NCI-H1048 (cell line): ENCODE measurements around the gene GLTP.

ENCODE experiments used
- DNase-seq: peaks from one replicate; lab custom pipeline; 2025; lab: John Stamatoyannopoulos, UW

Gene GLTP

DNA sequence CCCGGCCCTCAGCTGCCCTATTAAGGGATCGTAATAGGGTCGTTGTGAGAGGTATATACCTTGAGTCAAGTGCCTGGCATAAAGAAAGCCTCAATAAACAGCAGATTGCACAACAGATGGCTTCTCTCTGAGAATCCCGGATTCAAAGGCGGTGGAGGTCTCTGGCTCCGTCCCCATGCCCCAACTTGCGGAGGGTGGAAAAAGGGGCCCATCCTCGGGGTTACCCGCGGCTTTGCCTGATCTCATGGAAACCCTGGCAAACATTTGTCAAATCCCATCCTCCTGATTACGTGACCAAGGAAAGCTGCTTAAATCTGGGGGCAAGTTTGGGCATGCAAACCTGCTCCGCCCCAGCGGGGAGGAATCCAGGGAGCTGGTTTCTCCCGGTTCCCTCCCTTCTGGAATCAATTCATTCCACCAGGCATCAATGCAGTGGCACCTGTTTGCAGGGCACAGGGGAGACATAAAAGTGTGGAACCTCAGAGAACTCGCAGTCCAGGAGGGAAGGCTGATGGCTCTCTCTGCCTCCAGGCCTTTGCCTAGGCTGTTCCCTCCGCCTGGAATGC is 59.4 kb downstream of the GLTP start:
- DNase-seq: no peak

DNA sequence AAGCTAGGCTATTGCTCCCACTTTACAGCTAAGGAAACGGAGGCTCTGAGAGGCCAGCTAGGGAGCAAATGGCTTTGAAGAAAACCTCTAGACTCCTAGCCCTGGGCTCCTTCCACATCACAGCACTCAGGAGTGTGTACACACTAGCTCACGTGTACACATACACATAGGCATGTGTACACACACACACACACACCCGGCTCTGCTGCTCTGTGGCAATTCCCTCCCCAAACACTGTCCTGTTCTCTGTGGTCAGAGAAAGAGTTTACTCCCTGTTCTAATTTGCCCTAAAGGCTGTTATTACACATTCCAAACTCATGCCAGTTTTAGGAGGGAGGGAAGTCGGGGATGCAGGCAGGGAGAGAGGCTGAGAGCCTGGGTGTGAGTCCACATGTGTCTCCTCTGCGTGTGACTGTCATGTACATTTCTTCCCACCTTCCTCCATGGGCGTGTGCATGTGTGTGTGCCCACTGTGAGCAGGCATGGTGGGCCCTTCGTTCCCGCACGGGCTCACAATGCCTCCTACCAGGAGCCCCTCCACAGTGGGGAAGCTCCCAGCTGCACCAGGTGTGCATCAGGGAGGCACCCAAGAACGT is 61.3 kb downstream of the GLTP start:
- DNase-seq: no peak

DNA sequence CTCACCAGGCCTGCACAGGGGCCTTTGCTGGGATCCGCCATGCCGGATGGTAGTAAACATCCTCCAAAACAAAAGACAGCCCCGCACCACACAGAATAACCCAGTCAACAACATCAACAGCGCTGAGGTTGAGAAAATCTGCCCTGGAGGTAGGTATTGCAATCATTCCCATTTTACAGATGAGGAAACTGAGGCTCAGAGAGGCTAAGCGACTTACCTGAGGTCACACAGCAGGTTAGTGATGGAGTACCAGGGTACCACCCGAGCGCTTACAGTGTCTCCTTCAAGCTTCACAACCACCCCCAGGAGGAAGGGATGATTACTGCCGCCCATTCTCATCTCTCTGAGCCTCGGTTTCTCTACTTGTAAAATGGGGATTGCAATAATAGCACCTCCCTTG is 62.1 kb downstream of the GLTP start:
- no peak for DNase-seq

DNA sequence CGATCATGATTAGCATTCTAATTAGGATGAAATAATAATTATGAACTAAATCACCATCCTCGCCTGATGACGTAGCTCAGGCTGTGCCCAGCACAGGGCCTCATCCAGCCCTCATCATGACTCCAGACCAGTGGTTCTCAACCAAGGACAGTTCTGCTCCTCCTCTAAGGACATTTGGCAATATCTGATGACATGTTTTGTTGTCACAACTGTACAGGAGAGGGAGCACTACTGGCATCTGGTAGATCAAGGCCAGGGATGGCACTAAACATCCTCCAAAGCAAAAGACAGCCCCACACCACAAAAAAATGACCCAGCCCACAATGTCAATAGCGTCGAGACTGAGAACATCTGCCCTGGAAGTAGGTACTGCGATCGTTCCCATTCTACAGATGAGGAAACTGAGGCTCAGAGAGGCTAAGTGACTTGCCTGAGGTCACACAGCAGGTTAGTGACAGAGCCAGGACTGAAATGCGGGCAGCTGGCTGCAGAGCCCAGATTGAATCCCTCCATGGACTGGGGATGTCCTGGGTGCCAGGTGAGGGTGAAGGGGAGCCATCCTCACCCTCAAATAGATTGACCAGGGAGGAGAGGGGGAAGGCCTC is 62.6 kb downstream of the GLTP start:
- DNase-seq: no peak

DNA sequence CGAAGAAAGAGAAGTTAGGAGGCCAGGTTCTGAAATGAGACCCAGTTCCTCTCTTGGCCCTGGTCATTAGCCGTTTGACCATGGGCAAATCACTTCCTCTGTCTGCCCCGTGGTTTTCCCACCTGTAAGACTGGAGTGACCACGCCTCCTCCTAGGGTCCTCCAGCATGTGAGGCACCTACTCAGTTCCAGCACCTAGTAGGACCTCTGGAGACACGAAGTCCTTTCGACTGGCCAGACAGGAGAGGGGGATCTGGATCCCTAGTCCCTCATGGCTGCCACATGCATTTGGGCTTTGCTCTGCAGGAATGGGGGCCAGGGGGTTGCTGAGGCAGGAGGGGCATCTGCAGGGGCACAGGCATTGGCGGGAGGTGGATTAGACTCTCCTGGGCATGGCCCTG is 63.5 kb downstream of the GLTP start:
- no peak for DNase-seq

DNA sequence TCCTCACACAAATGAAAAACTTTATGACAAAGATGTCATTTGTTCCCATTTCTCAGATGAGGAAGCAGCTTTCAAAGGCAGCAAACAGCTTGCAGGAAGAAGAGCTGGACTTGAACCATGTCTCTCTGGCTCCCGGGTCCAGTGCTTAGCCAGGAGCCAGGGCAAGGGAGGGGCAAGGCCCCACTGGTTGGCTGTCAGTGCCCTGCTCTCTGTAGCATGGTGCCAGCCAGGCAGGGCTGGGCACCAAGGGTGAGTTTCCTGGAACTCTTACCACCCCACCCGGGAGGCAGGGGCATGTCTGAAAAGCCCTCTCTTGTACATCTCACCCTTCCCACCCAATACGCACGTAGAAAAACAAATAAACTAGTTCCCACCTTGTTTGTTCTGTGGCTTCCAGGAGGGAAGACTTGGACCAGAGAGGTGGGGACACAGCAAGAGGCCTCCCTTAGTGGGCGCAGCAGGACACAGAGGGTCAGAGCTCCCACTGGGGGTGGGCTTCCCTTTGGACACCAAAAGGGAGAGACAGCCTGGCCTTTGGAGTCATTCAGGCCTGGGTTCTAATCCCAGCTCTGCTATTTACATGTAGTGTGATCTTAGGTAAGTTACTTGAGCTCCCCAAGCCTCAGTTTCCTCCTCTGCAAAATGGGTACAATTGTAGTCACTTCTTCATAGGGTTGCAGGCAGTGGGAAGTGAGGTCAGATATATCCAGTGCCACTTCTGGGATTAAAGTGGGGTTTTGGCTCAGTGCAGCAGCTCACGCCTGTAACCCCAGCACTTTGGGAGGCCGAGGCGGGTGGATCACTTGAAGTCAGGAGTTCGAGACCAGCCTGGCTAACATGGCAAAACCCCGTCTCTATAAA is 64.4 kb downstream of the GLTP start:
- DNase-seq: no peak

DNA sequence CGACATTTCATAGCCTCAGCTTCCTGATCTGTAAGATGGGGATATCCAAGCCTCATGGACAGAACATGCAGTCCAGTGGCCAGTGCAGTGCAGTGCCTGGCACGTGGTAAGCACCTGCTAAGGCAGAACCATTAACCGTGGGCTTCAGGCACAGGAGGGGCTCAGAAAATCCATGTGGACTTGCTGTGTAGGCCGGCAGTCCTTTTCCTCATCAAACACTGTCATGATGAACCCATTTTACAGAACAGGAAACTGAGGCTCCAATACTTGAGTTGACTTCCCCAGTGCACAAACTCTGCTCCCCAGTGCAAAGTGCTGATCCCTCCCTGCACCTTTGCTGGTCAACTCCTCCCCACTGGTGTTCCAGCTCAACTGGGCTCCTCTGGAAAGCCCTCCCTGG is 65.1 kb downstream of the GLTP start:
- DNase-seq: no peak

DNA sequence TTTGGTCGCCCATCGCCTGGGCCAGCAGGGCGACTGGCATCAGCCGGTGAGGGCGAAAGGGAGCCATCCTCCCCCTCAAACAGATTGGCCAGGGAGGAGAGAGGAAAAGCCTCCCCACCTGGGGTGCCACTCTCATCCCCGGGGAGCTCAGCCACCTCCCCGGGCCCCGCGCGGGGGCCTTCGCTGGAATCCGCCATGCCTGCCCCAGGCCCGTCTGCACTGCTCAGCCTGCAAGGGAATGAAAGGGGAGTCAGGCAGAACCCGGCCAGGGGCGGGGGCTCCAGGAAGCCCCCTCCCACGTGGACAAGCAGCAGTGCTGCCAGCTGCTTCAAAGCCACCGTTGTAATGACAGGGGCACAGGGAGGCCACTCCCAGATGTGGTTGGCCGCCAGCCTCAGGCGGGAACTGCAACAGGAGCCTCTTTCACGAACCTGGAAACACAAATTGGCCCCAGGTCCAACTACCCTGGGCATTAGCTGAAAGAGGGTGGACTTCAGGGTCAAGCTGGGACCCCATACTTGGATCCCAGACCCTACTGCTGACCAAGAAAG is 65.7 kb downstream of the GLTP start:
- DNase-seq: no peak

DNA sequence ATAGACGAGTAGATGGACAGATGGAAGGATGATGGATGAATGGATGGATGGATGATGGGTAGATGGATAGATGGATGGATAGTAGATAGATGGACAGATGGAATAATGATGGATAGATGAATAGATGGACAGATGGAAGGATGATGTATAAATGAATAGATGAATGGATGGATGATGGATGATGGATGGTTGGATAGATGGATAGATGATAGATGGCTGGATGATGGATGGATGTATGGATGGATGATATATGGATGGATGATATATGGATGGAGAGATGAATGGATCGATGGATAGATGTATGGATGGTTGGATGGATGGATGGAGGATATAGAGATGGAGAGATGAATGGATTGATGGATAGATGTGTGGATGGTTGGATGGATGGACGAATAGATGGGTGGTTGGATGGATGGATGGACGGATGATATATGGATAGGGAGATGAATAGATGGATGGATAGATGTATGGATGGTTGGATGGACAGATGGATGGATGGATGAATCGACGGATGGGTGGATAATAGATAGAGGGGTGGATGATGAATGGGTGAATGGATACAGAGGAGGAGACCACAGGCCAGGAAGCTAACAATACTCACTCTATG is 66.4 kb downstream of the GLTP start:
- no peak for DNase-seq

DNA sequence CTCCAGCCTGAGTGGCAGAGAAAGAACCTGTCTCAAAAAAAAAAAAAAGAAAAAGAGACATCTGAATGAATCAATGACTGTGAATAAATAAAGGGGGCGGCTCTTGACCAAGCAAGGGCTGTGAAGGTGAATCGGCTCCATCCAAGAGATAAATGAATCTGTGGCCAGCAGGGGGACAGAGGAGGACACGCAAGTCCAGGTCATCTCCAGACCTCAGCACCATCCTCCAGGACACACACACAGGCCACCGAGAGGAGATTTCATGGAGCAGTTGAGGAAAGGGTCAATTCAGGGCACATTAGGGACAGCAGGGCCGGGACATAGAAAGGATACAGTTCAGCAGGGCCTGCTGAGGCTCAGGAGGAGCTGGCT is 68.7 kb downstream of the GLTP start:
- no peak for DNase-seq

DNA sequence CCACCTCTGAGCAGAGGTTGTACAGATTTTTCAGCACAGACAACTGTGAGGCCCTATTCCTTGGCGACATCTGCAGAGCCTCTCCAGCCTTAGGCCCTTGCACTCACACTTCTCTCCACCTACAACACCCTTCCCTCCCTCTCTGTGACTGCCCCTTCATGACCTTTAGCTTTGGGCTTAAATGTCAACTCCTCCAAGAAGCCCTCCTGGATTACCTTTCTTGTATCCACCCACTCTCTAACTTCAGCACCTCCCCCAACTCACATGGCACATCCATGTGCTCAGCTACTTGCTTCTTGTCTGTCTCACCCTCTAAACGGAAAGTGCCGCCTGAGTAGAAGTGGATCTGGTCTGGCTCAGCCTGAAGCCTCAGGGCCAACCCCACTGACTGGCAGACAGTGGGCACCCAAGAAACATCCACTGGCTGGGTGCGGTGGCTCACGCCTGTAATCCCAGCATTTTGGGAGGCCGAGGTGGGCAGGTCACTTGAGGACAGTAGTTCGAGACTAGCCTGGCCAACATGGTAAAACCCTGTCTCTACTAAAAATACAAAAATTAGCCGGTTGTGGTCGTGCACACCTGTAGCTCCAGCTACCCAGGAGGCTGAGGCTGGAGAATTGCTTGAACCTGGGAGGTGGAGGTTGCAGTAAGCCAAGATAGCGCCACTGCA is 69.3 kb downstream of the GLTP start:
- no peak for DNase-seq

DNA sequence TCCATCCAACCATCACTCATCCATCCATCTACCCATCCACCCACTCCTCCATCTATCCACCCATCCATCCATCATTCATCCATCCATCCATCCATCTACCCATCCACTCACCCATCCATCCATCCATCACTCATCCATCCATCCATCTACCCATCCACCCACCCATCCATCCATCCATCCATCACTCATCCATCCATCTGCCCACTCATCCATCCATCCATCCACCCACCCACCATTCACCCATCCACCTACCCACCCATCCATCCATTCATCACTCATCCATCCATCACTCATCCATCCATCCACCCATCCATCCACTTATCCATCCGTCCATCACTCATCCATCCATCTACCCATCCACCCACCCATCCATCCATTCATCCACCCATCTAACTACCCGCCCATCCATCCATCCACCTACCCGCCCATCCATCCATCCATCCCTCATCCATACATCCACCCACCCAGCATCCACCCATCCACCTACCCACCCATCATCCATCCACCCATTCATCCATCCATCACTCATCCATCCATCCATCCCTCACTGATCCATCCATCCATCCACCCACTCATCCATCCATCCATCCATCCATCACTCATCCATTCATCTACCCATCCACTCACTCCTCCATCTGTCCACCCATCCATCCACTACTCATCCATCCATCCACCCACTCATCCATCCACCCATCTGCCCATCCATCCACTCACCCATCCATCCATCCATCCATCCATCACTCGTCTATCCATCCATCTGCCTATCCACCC is 71.3 kb downstream of the GLTP start:
- DNase-seq: no peak

DNA sequence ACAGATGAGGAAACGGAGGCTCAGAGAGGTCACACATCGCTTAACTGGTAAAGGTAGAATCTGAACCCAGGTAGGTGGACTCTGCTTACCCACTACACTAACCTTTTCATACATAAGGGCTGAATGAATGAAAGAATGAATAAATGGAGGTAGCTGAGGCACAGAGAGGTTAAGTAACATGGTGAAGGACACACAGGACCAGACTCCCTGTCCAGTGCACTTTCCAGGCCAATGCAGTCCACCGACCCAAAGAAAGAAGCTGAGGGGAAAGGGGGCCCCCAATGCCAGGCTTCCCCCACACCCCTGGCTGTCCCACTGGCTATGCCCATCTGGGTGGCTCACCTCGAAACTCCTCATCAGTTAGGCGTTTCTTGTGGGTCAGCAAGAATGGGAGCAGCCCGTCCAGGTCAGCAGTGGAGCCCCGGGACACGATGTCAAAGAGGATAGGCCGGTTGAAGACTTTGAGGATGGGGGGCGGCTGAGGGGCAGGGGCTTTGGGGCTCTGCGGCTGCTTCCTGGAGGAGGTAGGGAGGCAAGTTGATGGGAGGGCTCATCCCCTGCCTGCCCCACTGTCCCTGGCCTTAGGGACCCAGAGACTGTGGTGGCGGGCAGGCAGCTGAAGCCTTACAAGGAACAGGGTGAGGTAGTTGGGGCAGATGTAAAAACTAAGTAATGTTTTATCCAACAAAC is 72.2 kb downstream of the GLTP start:
- no peak for DNase-seq

DNA sequence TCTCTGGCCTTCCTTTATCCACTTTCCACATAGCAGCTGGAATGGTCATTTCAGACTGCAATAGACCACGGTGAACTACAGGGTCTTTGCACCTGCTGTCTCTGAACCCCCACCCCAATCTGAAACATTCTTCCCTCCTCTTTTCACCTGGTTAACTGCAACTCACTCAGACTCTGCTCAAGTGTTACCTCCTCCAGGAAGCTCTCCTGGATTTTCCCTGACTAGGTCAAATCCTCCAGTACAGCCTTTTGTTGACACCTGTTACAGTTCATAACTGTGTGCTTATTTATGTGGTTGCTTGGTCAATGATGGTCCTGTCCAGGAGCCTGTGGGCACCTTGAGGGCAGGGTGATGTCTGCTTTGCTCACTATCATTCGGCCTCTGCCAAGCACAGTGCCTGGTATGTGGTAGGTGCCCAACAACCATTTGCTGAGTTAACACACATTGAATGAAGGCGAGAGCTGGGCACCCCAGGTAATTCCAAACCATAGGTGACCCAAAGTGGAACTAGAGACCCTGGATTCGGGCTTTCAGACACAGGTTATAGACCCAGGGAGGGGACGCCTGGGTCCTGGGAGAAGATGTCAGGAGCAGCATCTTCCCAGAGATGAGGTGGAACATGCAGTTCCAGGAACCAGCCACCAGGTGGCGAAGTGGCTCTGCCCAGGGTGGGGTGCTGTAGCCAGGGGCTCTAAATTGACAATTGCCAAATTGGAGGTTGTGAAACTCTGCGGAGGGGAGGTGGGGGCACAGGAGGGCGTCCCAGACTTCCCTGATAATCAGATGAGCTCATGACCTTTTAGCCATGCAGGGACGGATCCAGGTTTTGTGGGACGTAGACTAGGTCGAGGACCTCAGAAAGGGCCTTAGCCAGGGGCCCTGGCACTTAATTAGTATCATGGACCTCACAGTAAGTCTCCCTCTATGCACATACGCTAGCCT is 75.2 kb downstream of the GLTP start:
- no peak for DNase-seq

DNA sequence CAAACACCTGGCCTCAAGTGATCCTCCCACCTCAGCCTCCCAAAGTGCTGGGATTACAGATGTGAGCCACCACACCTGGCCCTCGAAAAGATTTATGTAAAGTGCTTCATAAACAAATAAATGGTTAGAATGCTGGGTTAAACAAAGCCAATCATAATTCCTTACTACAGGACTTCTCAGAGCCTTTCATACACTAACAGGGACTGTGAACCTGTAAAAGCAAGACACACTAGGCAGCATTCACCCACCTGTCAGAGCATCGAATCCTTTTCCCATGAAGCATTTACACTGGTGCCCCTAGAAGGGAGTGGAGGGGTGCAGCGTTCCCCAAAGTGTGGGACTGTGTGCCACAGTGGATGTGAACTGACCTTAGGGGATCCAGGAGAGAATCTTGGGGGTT is 76.7 kb downstream of the GLTP start:
- DNase-seq: no peak

DNA sequence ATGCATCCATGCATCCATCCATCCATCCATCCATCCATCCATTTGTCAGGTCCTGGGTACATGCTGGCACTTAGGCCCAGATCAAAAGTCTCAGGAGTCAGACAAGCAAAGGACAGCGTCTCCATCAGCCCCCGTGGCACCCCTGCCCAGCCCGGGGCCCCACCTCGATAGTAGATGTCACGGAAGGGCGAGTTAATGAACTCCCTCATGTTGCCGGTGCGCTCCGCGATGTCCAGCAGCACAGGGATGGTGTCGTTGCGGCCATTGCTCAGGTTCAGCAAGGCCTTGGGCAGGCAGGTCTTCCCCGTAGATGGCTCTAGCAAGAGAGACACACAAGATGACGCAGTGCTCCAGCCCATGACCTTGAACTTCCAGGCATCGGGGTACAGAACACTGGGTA is 77.5 kb downstream of the GLTP start:
- DNase-seq: no peak
